GM21381 (cell line): ENCODE data around the gene CFAP299.

ENCODE experiments used
- ATAC-seq: cut with Tn5 transposase; IDR thresholded peaks from one replicate; pipeline ENCODE4 v1.9.1; 2021; ENCODE audit warnings: mild to moderate bottlenecking, moderate library complexity; ENCODE audit not compliant: unreplicated experiment

Gene CFAP299

DNA sequence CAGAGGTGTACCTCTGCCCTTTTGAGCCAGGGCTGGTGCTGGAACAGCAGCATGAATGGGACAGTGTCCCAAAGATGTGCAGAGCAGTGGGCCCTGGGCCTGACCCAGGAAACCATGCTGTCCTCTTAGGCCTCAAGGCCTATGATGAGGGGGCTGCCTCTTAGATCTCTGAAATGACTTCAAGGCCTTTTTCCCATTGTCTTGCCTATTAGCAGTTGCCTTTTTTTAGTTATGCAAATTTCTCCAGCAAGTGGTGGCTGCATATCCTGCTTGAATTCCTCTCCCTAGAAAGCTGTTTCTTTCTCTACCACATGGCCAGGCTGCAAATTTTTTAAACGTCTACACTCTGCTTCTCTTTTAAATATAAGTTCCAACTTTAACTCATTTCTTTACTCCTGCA lies 160.3 kb downstream of the CFAP299 start:
- no peak for ATAC-seq

GRCh38 chr4:80498725-80499124 lies 163.2 kb downstream of the CFAP299 start:
- ATAC-seq, result no peak

GRCh38 chr4:80500613-80501012 lies 165.1 kb downstream of the CFAP299 start:
- ATAC-seq, result no peak

GRCh38 chr4:80507077-80507476 lies 171.5 kb downstream of the CFAP299 start:
- ATAC-seq, result no peak

DNA sequence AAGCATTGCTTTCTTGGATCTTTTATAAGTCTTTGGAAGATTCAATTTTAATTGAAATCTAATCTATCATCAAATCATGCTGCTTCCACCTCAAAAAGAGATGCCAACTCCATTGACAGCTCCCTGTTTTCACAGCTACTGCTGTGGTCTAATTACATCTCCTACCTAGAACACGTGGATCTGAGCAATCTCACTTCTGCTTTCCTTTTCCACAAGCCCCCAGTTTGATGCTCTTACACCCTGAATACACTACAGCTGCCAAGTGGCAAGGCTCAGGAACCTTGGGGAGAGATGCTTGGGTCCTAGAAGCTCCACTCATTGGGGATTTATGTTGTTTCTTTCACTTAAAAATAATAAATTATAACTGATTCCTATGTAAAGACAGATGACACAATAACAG lies 172.0 kb downstream of the CFAP299 start:
- peak; percentile 80 for ATAC-seq

GRCh38 chr4:80515496-80515895 lies 180.0 kb downstream of the CFAP299 start:
- no peak for ATAC-seq

GRCh38 chr4:80521438-80521837 lies 185.9 kb downstream of the CFAP299 start:
- no peak for ATAC-seq

- no peak for ATAC-seq
These were observed 191.2 kb downstream of the CFAP299 start for GRCh38 chr4:80526697-80527096.

DNA sequence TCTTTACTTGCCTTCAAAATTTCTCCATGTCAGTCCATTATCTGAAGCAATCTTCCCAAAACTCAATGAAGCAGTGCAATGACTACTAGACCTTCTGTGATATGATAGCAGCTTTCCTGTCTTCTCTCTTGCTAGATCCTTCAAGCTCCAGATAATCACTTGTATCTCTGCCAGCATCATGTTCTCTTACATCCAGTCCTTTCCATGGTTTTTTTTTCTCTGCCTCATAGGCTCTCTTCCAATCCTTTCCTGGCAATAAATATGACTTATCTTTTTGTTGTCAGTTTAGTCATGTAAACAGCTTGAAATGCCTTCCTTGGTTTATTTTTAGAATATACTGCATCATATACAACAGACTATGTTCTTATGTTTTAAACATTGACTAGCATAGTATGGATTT lies 193.5 kb downstream of the CFAP299 start:
- no peak for ATAC-seq

GRCh38 chr4:80532674-80533333 lies 197.3 kb downstream of the CFAP299 start:
- no peak for ATAC-seq

DNA sequence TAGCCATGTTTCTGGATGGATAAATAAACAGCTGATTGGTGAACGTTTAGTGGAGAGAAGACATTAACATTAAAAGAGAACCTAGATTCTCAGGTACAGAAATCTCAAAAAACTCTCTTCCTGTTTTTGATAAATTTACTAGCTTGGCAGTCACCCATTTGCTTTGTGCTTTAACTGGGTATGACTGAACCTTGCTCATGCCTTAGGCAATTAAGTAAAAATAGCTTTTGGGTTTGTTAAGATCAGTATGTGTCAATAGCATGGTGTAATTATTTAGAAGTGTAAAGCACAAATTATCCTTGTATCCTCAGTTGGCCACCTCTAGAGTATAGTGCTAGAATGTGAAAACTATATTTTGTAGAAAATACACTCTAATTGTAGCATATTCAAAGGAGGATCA lies 200.0 kb downstream of the CFAP299 start:
- no peak for ATAC-seq

- ATAC-seq, result no peak
These were observed 202.9 kb downstream of the CFAP299 start for GRCh38 chr4:80538276-80538926.

DNA sequence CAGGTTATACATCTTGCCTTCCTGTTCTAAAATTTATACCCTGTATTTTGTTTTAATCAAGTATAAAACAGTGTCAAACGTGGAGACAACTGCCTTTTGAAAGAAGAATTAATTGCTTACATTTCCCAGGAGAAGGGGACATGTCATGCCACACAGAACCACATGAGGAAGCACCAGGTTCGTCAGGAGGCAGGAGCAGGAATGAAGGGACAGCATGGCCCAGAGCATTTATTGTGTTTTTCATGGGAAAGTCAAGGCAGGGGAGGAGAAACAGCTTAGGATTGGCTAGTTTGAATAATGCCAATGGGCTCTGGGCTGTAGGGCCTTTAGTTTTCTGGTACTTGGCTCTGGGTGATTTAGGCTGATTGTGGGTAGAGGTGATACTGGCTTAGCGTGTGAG lies 203.7 kb downstream of the CFAP299 start:
- no peak for ATAC-seq

- no peak for ATAC-seq
These were observed 204.8 kb downstream of the CFAP299 start for GRCh38 chr4:80540349-80540748.

- ATAC-seq, result peak; percentile 84
These were observed 205.4 kb downstream of the CFAP299 start for GRCh38 chr4:80540785-80541469.

DNA sequence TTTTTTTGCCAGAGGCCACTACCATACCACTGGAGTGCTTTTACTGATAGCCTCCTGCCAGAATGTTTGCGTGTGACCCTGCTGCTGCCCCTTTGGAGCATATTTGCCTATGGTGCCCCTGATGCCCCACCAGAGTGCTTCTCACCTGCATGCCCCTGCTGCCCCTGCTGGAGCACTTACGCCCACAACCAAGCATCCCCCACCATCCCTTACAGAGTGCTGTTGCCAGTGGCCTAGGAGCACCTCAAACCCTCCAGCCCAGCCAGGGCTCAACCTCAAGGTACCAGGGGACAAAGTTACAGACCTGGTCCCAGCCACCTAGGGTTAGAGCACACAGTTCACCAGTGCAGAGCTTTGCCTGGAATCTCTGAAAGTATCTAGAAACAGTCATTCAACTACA lies 207.2 kb downstream of the CFAP299 start:
- no peak for ATAC-seq

- ATAC-seq, result no peak
These were observed 224.8 kb downstream of the CFAP299 start for GRCh38 chr4:80560337-80560736.

DNA sequence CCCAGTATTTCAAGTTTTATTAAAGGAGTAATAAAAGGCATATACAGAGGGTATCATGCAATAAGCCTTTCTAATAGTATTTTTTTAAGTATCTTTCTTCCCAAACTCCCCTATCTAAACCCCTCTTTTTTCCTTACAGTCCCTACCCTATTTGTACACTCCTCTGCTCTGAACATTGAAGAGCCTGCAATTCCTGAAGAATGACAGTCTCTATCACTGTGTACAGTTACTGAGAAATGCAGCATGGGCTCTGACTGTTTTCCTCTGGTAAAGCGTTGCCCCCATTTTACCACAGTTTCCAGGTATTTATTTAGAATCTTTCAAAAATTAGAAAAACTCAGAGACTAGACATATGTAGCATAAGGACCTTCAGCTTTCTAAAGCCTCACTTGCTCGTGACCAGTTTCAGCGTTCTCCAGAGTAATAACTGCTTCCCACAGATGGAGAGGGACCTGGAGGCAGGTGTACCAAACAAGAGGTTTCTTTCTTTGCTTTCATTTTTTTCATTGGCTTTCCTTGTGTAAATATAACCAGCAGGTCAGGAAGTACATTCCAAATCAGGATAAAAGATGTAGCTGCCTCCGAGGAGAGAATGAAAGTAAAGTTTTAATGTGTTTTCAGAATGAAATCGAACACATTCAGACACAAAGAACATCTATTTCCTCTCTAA lies 230.8 kb downstream of the CFAP299 start:
- no peak for ATAC-seq

GRCh38 chr4:80568891-80569290 lies 233.4 kb downstream of the CFAP299 start:
- ATAC-seq, result no peak

- no peak for ATAC-seq
These were observed 241.3 kb downstream of the CFAP299 start for GRCh38 chr4:80576796-80577195.

GRCh38 chr4:80578001-80578400 lies 242.5 kb downstream of the CFAP299 start:
- ATAC-seq, result no peak

GRCh38 chr4:80585542-80585941 lies 250.0 kb downstream of the CFAP299 start:
- ATAC-seq, result no peak
